GM06990 (cell line): ENCODE measurements around the gene FBLN1.

ENCODE experiments used
- DNase-seq: peaks from one replicate; pipeline ENCODE4 v3.0.0-alpha.2; 2011; ENCODE audit not compliant: insufficient read length; ENCODE audit errors: extremely low read depth
- H3K27me3 ChIP-seq: replicated peaks from 2 replicates; pipeline ENCODE4 v1.6.0; 2011; ENCODE audit warnings: low read length; ENCODE audit not compliant: control insufficient read depth, insufficient read depth
- H3K36me3 ChIP-seq: 2 replicates; pipeline ENCODE4 v1.5.1; 2011; ENCODE audit warnings: low read length; ENCODE audit not compliant: control insufficient read depth, insufficient read depth
- H3K4me3 ChIP-seq: replicated peaks from 2 replicates; pipeline ENCODE4 v1.5.1; 2011; ENCODE audit warnings: low read depth, mild to moderate bottlenecking, control low read depth, low read length
- TF ChIP-seq, protein P1 (sequence below): IDR thresholded peaks from 2 replicates; pipeline ENCODE4 v1.5.1; 2011; ENCODE audit warnings: low read length, control low read depth, mild to moderate bottlenecking, inconsistent platforms; ENCODE audit not compliant: insufficient read depth, poor library complexity, severe bottlenecking

FBLN1 gene

GRCh38 chr22:45584621-45585436 lies 82.1 kb downstream of the FBLN1 start:
- Histone ChIP-seq H3K27me3 (no peaks in the 10 kb centered on the region; the same call in none of the 2 replicates), H3K4me3 (no peak overlapping the region), H3K36me3 (no peaks in the 10 kb centered on the region)
- no peak for DNase-seq
- TF ChIP-seq, protein P1, sequence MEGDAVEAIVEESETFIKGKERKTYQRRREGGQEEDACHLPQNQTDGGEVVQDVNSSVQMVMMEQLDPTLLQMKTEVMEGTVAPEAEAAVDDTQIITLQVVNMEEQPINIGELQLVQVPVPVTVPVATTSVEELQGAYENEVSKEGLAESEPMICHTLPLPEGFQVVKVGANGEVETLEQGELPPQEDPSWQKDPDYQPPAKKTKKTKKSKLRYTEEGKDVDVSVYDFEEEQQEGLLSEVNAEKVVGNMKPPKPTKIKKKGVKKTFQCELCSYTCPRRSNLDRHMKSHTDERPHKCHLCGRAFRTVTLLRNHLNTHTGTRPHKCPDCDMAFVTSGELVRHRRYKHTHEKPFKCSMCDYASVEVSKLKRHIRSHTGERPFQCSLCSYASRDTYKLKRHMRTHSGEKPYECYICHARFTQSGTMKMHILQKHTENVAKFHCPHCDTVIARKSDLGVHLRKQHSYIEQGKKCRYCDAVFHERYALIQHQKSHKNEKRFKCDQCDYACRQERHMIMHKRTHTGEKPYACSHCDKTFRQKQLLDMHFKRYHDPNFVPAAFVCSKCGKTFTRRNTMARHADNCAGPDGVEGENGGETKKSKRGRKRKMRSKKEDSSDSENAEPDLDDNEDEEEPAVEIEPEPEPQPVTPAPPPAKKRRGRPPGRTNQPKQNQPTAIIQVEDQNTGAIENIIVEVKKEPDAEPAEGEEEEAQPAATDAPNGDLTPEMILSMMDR, result no peak

- DNase-seq, result no peak
- H3K4me3 ChIP-seq, result no peak overlapping the region
- TF ChIP-seq, protein P1, result no peak
Measured at GRCh38 chr22:45585437-45585755, 82.7 kb downstream of the FBLN1 start.

DNA sequence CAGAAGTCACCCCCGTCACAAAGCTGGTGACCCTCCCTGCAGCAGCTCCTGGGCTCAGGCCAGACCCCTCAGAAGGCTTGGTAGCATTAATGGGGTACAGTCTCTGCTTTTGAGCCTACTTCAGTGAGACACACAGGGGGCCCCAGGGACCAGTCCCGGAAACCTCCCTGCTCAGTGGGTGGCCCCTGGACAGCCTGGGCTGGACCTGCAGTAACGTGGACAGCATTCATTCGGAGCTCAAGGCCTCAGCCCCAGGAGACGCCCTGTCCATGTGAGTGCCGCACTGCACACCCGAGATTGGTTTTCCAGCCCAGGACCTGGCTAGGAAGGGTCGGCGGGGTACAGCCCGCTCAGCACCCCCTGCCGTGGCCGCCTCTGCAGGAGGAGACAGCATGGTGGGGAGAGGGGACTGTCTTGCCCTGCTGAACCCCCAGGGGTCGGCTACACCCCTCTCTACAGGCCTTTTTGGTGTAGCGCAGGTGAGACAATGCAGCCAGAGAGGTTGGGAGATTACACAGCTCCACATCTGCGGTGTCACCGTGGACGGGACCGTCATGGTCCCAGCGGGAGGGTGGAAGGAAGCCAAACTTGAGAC lies 83.4 kb downstream of the FBLN1 start:
- TF ChIP-seq, protein P1, result no peak
- no peaks in the 10 kb centered on the region; the same call in none of the 2 replicates for H3K27me3 ChIP-seq

More at GRCh38 chr22:45585437-45585755, 82.7 kb downstream of the FBLN1 start:
- Histone ChIP-seq H3K36me3 (no peaks in the 10 kb centered on the region), H3K27me3 (no peaks in the 10 kb centered on the region; the same call in none of the 2 replicates)

GRCh38 chr22:45586651-45587405 lies 84.1 kb downstream of the FBLN1 start:
- Histone ChIP-seq H3K27me3 (no peaks in the 10 kb centered on the region; the same call in none of the 2 replicates), H3K4me3 (no peak overlapping the region), H3K36me3 (no peaks in the 10 kb centered on the region)
- no peak for DNase-seq
- TF ChIP-seq, protein P1, result no peak

More for the DNA sequence above, 83.4 kb downstream of the FBLN1 start:
- DNase-seq, result no peak
- Histone ChIP-seq H3K4me3 (no peak overlapping the region), H3K36me3 (no peaks in the 10 kb centered on the region)

DNA sequence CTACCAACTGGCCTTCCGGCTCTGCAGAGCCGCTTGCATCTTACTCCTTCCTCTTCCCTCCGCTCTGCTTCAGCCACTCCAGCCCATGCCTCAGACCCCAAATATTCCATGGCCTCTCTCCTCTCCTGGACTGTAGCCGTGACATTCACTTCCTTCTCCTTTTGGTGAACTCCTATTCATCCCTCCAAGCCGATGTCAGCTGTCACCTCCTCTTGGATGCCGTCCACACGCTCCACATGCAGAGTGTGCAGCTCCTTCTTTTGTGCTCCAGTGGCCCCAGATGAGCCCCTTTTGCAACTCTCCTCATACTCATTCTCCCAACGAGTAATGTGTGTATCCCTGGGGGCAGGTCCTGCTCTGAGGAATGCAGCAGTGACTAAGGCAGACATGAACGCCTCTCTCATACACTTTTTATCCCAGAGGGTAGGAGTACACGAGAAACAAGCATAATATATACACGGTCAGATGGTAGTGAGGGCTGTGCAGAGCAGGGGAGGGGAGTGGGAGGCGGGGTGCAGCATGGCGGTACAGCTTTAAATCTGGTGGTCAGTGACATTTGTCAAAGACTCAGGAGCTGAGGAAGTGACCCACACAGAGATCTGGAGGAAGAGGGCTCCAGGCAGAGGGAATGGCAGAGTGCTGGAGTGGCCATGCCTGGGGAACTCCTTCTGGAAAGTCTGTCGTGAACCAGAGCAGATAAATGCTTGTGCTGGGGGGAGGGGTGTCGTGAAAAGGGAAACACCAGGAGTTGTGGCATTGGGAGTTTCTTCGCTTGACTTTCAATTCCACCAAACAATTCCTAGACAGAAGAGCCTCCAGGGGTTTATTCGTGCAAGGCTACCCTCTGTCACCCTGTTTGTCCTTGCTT lies 85.2 kb downstream of the FBLN1 start:
- TF ChIP-seq, protein P1, result no peak
- no peaks in the 10 kb centered on the region; the same call in 1 of the 2 replicates for H3K27me3 ChIP-seq
- DNase-seq, result no peak
- no peaks in the 10 kb centered on the region for H3K36me3 ChIP-seq
- no peak overlapping the region for H3K4me3 ChIP-seq
